ENCODE data around the gene LAMC3.

Gene LAMC3

GRCh38 chr9:131011274-131012022 lies 2.5 kb downstream of the LAMC3 start:
- no peak for DNase-seq (ENCODE audit: low spot score)

- no peak for DNase-seq (ENCODE audit: low spot score)
Observed at GRCh38 chr9:131012023-131012334, 3.0 kb downstream of the LAMC3 start.

GRCh38 chr9:131012396-131012917 lies 3.5 kb downstream of the LAMC3 start:
- no peak for DNase-seq (ENCODE audit: low spot score)

GRCh38 chr9:131013015-131013755 lies 4.2 kb downstream of the LAMC3 start:
- no peak for DNase-seq (ENCODE audit: low spot score)

- DNase-seq (ENCODE audit: low spot score), result no peak
Observed at GRCh38 chr9:131013771-131014676, 5.0 kb downstream of the LAMC3 start.

- no peak for DNase-seq (ENCODE audit: low spot score)
Observed at GRCh38 chr9:131015112-131015511, 6.1 kb downstream of the LAMC3 start.

- no peak for DNase-seq (ENCODE audit: low spot score)
Observed at GRCh38 chr9:131015876-131016397, 7.0 kb downstream of the LAMC3 start.

- DNase-seq (ENCODE audit: low spot score), result no peak
Observed at GRCh38 chr9:131017067-131017466, 8.1 kb downstream of the LAMC3 start.

GRCh38 chr9:131018621-131019020 lies 9.6 kb downstream of the LAMC3 start:
- no peak for DNase-seq (ENCODE audit: low spot score)

GRCh38 chr9:131019388-131020239 lies 10.6 kb downstream of the LAMC3 start:
- DNase-seq (ENCODE audit: low spot score), result no peak

- no peak for DNase-seq (ENCODE audit: low spot score)
Observed at GRCh38 chr9:131020388-131020787, 11.4 kb downstream of the LAMC3 start.

GRCh38 chr9:131020862-131021261 lies 11.9 kb downstream of the LAMC3 start:
- no peak for DNase-seq (ENCODE audit: low spot score)

- no peak for DNase-seq (ENCODE audit: low spot score)
Observed at GRCh38 chr9:131021785-131022184, 12.8 kb downstream of the LAMC3 start.

GRCh38 chr9:131024978-131025868 lies 16.2 kb downstream of the LAMC3 start:
- DNase-seq (ENCODE audit: low spot score), result no peak

- no peak for DNase-seq (ENCODE audit: low spot score)
Observed at GRCh38 chr9:131025953-131026858, 17.2 kb downstream of the LAMC3 start.

GRCh38 chr9:131027048-131027871 lies 18.3 kb downstream of the LAMC3 start:
- no peak for DNase-seq (ENCODE audit: low spot score)

- DNase-seq (ENCODE audit: low spot score), result no peak
Observed at GRCh38 chr9:131027872-131028179, 18.9 kb downstream of the LAMC3 start.

GRCh38 chr9:131028221-131028884 lies 19.4 kb downstream of the LAMC3 start:
- no peak for DNase-seq (ENCODE audit: low spot score)

Measured in COLO829 (cell line).